Thoracic aorta (tissue), 2 donors: ENCODE measurements around the gene BICC1. TPM values are rescaled to one million over a fixed set of nuclear protein-coding genes. Genes with fewer than 3 reads are reported as not detected.

Experiments
- ATAC-seq: fragments of 150-250 bp; one replicate; pipeline ENCODE4 v1.8.0; 2017; ENCODE audit warnings: low read depth; ENCODE audit not compliant: insufficient number of reproducible peaks, low FRiP score
- DNase-seq: peaks from one replicate; pipeline ENCODE4 v3.0.0-alpha.2; 2020; ENCODE audit warnings: low spot score
- H3K27ac ChIP-seq, 2 donors: fragments of 200-600 bp; sonication (generic); 1 replicate in 1 of 2; 2 replicates in 1 of 2; pipeline ENCODE4 v1.5.1; 2016; ENCODE audit warnings: mild to moderate bottlenecking in 2 of 2, moderate library complexity in 2 of 2
- H3K27me3 ChIP-seq: fragments of 200-600 bp; sonication (generic); replicated peaks from 2 replicates; pipeline ENCODE4 v1.6.0; 2016; ENCODE audit warnings: mild to moderate bottlenecking; ENCODE audit not compliant: insufficient read depth
- H3K36me3 ChIP-seq: fragments of 200-600 bp; sonication (generic); one replicate; pipeline ENCODE4 v1.5.1; 2016
- H3K4me1 ChIP-seq, 2 donors: fragments of 200-600 bp; sonication (generic); 1 replicate in 1 of 2; 2 replicates in 1 of 2; pipeline versions ENCODE4 v1.5.1 to v1.6.0; 2016; ENCODE audit warnings: low read depth in 2 of 2, mild to moderate bottlenecking in 1 of 2; ENCODE audit not compliant: control insufficient read depth in 1 of 2
- H3K4me3 ChIP-seq: fragments of 200-600 bp; sonication (generic); 2 replicates; pipeline ENCODE4 v1.5.1; 2016; ENCODE audit warnings: mild to moderate bottlenecking
- H3K9me3 ChIP-seq: fragments of 200-600 bp; sonication (generic); 2 replicates; pipeline ENCODE4 v1.5.1; 2016
- CTCF ChIP-seq: fragments of 200-600 bp; sonication (generic); IDR thresholded peaks from one replicate; pipeline ENCODE4 v1.5.1; 2019; ENCODE audit warnings: antibody characterized with exemption
- total RNA-seq, 2 donors: library from RNA; depleted of rRNA; stranded (reverse); fragments of >200 nt; gene quantifications; one replicate each; pipeline versions ENCODE4 v1.1.0 to v1.2.3, GENCODE V29; 2016

BICC1 gene
- total RNA-seq, 2 donors from 2014 or later, result 20.4 to 28.1 TPM

- ATAC-seq (no peak), DNase-seq (no peak)
- no peaks in the 10 kb centered on the region for H3K36me3 ChIP-seq
- H3K9me3 ChIP-seq, result no peaks in the 10 kb centered on the region
- H3K27ac ChIP-seq, result no peak overlapping the region
- no peak for TF ChIP-seq CTCF
- H3K4me3 ChIP-seq, result no peak overlapping the region
- peaks cover 5 to 19% of the 10 kb centered on the region in 2 donors for H3K4me1 ChIP-seq
- no peaks in the 10 kb centered on the region for H3K27me3 ChIP-seq
Observed at GRCh38 chr10:58696736-58697135, 184.1 kb downstream of the BICC1 start.

GRCh38 chr10:58697691-58698090 is 185.0 kb downstream of the BICC1 start:
- no peaks in the 10 kb centered on the region for H3K36me3 ChIP-seq
- H3K27ac ChIP-seq, result no peak overlapping the region
- no peak overlapping the region for H3K4me3 ChIP-seq
- ATAC-seq (no peak), DNase-seq (no peak)
- TF ChIP-seq CTCF, result no peak
- H3K9me3 ChIP-seq, result no peaks in the 10 kb centered on the region
- H3K4me1 ChIP-seq, result peaks cover 9 to 26% of the 10 kb centered on the region in 2 donors
- H3K27me3 ChIP-seq, result no peaks in the 10 kb centered on the region

DNA sequence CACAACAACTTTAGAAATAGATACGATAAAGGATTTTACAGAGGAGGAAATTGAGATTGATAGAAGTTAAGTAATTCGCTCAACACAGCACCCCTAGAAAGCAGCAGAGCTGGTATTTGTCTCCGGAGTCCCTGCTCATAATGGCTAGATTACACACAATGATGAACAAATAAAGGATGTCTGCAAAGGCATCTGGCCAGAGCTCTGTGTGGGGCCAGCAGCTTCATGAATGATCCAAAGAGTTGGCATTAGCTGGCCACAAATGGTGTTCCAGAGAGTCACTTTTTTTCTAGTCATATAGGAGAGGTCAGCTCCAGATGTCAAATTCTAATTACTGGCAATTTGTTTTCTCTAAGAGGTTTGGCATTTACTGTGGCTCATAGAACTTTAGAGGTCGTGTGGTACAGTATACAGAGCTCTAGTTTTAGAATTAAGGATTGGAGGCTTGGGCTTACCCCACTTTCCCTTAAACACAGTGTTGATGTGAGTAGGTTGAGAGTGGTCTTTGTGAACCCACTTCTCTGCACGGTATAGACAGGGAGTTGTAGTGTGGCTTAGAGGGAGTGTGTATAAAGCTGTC is 186.2 kb downstream of the BICC1 start:
- Histone ChIP-seq H3K27me3 (no peaks in the 10 kb centered on the region), H3K4me1 (peaks cover 13 to 38% of the 10 kb centered on the region in 2 donors), H3K4me3 (no peak overlapping the region), H3K9me3 (no peaks in the 10 kb centered on the region), H3K27ac (no peak overlapping the region), H3K36me3 (no peaks in the 10 kb centered on the region)
- no peak for DNase-seq
- no peak for TF ChIP-seq CTCF
- ATAC-seq, result no peak

- H3K36me3 ChIP-seq, result no peaks in the 10 kb centered on the region
- ATAC-seq, result no peak
- TF ChIP-seq CTCF, result no peak
Observed at GRCh38 chr10:58700591-58700990, 187.9 kb downstream of the BICC1 start.

GRCh38 chr10:58701405-58702135 is 188.9 kb downstream of the BICC1 start:
- Histone ChIP-seq H3K9me3 (no peaks in the 10 kb centered on the region), H3K27me3 (no peaks in the 10 kb centered on the region), H3K27ac (peak overlapping the region; percentile 41 to 58), H3K4me1 (peaks cover 29 to 58% of the 10 kb centered on the region in 2 donors), H3K4me3 (peak overlapping the region; percentile 5), H3K36me3 (no peaks in the 10 kb centered on the region)
- TF ChIP-seq CTCF, result no peak
- DNase-seq (no peak), ATAC-seq (peak; percentile 55)

More at GRCh38 chr10:58700591-58700990, 187.9 kb downstream of the BICC1 start:
- DNase-seq, result no peak
- H3K27me3 ChIP-seq, result no peaks in the 10 kb centered on the region
- peak overlapping the region in 1 of 2 donors; percentile 14 for H3K27ac ChIP-seq
- H3K4me1 ChIP-seq, result peaks cover 29 to 55% of the 10 kb centered on the region in 2 donors
- H3K9me3 ChIP-seq, result no peaks in the 10 kb centered on the region
- H3K4me3 ChIP-seq, result no peak overlapping the region
